ENCODE results near the gene ACTA2.
A peak's percentile ranks its signal among the peaks of the same experiment; 100 is the strongest.
"Not testable (repeated sequence)": the region's sequence is repeated elsewhere in the genome, so short reads cannot be mapped to it uniquely, and the experiment has no call there.

The ACTA2 gene

DNA sequence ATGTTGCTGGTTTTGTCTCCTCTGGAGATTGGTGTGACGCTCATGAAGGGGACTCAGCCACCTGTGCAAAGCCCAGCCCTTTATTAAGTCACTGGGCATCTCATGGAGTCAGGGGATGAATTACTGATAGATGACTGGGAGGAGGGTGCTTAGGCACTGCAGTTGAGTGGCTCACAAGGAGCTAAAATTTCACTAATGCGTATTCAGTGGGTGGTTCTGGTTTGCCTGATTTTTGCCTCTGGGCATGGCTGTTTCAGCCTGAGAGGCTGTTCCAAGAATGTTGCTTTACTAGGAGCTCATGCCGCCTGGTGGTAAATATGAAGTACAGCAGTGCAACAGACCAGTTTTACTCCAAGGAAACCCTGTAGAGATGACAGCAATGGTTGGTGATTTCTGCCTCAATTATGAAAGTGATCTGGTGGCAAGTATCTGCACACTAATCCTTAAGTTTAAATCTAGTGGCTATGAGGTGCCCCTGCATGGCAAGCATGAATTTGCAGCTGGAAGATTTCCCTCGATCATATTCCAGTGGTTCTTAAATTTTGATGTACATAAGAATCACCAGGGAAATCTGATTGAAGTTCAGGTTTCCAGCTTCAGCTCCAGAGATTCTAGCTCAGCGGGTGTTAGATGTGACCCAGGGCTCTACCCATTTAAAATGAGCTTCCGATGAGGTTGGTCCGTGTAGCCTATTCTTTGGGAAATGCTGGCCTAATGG is 19.9 kb downstream of the ACTA2 start:
- intact Hi-C loops (cut with micrococcal nuclease): loop anchor here (1.0 to 2.0 kb wide), 3 partner anchors 30 to 97 kb away; partner anchors contain the start of gene STAMBPL1
- no peak overlapping the region for H3K4me3 Mint-ChIP-seq
- peaks cover 39% of the 10 kb centered on the region for H3K36me3 Mint-ChIP-seq (ENCODE audit: low read depth)
- H3K27ac Mint-ChIP-seq: no peak overlapping the region
- peaks cover 18% of the 10 kb centered on the region for H3K4me1 Mint-ChIP-seq (ENCODE audit: low read depth)
- peaks cover 9% of the 10 kb centered on the region for H3K27me3 Mint-ChIP-seq
- H3K9me3 Mint-ChIP-seq: no peaks in the 10 kb centered on the region

- intact Hi-C loops (cut with micrococcal nuclease): loop anchor here (1.0 to 2.0 kb wide), 3 partner anchors 29 to 97 kb away; partner anchors contain the start of gene STAMBPL1
These were observed 20.5 kb downstream of the ACTA2 start for GRCh38 chr10:88932029-88932428.

DNA sequence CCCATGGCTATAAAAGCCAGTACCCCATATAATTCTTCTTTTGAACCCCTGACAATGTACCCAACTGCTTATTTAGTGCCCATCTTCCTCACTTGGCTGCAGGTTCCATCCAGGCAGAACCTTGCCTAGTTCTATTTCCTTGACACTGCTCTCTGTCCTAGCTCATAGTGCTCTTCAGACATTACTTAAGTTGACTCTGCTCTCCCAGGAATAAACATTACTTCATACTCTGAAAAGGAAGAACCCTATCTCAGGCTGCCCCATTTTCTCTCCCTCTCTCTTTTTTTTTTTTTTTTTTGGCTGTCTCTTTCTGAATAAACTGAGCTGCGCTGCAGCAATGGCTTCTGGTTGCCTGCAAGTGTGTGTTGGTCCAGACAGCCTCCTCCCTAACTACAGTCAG is 21.0 kb downstream of the ACTA2 start:
- H3K4me3 Mint-ChIP-seq: no peak overlapping the region
- H3K4me1 Mint-ChIP-seq (ENCODE audit: low read depth): peaks cover 22% of the 10 kb centered on the region
- H3K27ac Mint-ChIP-seq: peak overlapping the region; percentile 24
- peaks cover 34% of the 10 kb centered on the region for H3K36me3 Mint-ChIP-seq (ENCODE audit: low read depth)
- no peaks in the 10 kb centered on the region for H3K9me3 Mint-ChIP-seq
- intact Hi-C loops (cut with micrococcal nuclease): no loop called here
- H3K27me3 Mint-ChIP-seq: peaks cover 2% of the 10 kb centered on the region

More at GRCh38 chr10:88932029-88932428, 20.5 kb downstream of the ACTA2 start:
- peaks cover 18% of the 10 kb centered on the region for H3K4me1 Mint-ChIP-seq (ENCODE audit: low read depth)
- H3K27ac Mint-ChIP-seq: peak overlapping the region; percentile 24
- not testable (repeated sequence) for H3K27me3 Mint-ChIP-seq, H3K9me3 Mint-ChIP-seq, H3K4me3 Mint-ChIP-seq
- H3K36me3 Mint-ChIP-seq (ENCODE audit: low read depth): peaks cover 35% of the 10 kb centered on the region

GRCh38 chr10:88928254-88928653 is 24.3 kb downstream of the ACTA2 start:
- Mint-ChIP-seq H3K4me1 (ENCODE audit: low read depth) (peaks cover 30% of the 10 kb centered on the region), H3K27me3 (no peaks in the 10 kb centered on the region), H3K4me3 (no peak overlapping the region), H3K36me3 (ENCODE audit: low read depth) (peaks cover 43% of the 10 kb centered on the region), H3K27ac (no peak overlapping the region), H3K9me3 (peaks cover 13% of the 10 kb centered on the region)
- intact Hi-C loops (cut with micrococcal nuclease): no loop called here

- H3K9me3 Mint-ChIP-seq: peaks cover 13% of the 10 kb centered on the region
- H3K36me3 Mint-ChIP-seq (ENCODE audit: low read depth): peaks cover 43% of the 10 kb centered on the region
- no peak overlapping the region for H3K27ac Mint-ChIP-seq
- H3K27me3 Mint-ChIP-seq: no peaks in the 10 kb centered on the region
- H3K4me3 Mint-ChIP-seq: no peak overlapping the region
- H3K4me1 Mint-ChIP-seq (ENCODE audit: low read depth): peaks cover 30% of the 10 kb centered on the region
- intact Hi-C loops (cut with micrococcal nuclease): no loop called here
These were observed 25.2 kb downstream of the ACTA2 start for GRCh38 chr10:88927416-88927690.

- intact Hi-C loops (cut with micrococcal nuclease): no loop called here
- H3K4me3 Mint-ChIP-seq: no peak overlapping the region
- H3K36me3 Mint-ChIP-seq (ENCODE audit: low read depth): peaks cover 47% of the 10 kb centered on the region
- H3K9me3 Mint-ChIP-seq: peaks cover 13% of the 10 kb centered on the region
- peaks cover 29% of the 10 kb centered on the region for H3K4me1 Mint-ChIP-seq (ENCODE audit: low read depth)
- H3K27ac Mint-ChIP-seq: no peak overlapping the region
- no peaks in the 10 kb centered on the region for H3K27me3 Mint-ChIP-seq
These were observed 25.8 kb downstream of the ACTA2 start for GRCh38 chr10:88926566-88927415.

DNA sequence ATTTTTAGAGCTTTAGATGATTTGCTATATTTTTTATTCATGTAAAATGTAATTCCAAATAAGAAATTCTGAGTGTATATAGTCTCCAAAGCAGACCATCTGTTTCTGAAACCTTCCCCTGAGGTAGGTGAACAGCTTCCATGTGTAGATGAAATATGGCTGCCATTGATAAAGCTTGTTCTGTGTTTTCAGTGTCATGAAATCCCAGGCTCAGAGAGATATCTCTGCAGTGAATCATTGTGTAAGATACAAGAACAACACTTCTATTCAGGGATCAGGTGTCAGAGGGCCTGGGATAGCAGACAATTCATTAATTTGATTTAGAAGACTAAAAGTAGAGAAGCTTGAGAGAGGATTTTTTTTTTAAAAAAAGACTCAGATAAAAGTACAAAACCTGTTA is 29.1 kb downstream of the ACTA2 start:
- Mint-ChIP-seq H3K27me3 (no peaks in the 10 kb centered on the region), H3K4me3 (no peak overlapping the region), H3K27ac (no peak overlapping the region), H3K36me3 (ENCODE audit: low read depth) (peaks cover 56% of the 10 kb centered on the region), H3K9me3 (peaks cover 13% of the 10 kb centered on the region), H3K4me1 (ENCODE audit: low read depth) (peaks cover 23% of the 10 kb centered on the region)
- intact Hi-C loops (cut with micrococcal nuclease): no loop called here

- H3K27me3 Mint-ChIP-seq: no peaks in the 10 kb centered on the region
- no peak overlapping the region for H3K4me3 Mint-ChIP-seq
- H3K9me3 Mint-ChIP-seq: peaks cover 13% of the 10 kb centered on the region
- no peak overlapping the region for H3K27ac Mint-ChIP-seq
- peaks cover 46% of the 10 kb centered on the region for H3K36me3 Mint-ChIP-seq (ENCODE audit: low read depth)
- intact Hi-C loops (cut with micrococcal nuclease): no loop called here
- peaks cover 23% of the 10 kb centered on the region for H3K4me1 Mint-ChIP-seq (ENCODE audit: low read depth)
These were observed 30.5 kb downstream of the ACTA2 start for GRCh38 chr10:88922041-88922440.

- H3K4me3 Mint-ChIP-seq: no peak overlapping the region
- peaks cover 13% of the 10 kb centered on the region for H3K9me3 Mint-ChIP-seq
- no peaks in the 10 kb centered on the region for H3K27me3 Mint-ChIP-seq
- no peak overlapping the region for H3K27ac Mint-ChIP-seq
- peaks cover 43% of the 10 kb centered on the region for H3K36me3 Mint-ChIP-seq (ENCODE audit: low read depth)
- intact Hi-C loops (cut with micrococcal nuclease): no loop called here
- H3K4me1 Mint-ChIP-seq (ENCODE audit: low read depth): peaks cover 15% of the 10 kb centered on the region
These were observed 31.5 kb downstream of the ACTA2 start for GRCh38 chr10:88920986-88921593.

GRCh38 chr10:88920198-88920597 is 32.4 kb downstream of the ACTA2 start:
- H3K27ac Mint-ChIP-seq: no peak overlapping the region
- peaks cover 19% of the 10 kb centered on the region for H3K4me1 Mint-ChIP-seq (ENCODE audit: low read depth)
- intact Hi-C loops (cut with micrococcal nuclease): no loop called here
- no peaks in the 10 kb centered on the region for H3K27me3 Mint-ChIP-seq
- peaks cover 50% of the 10 kb centered on the region for H3K36me3 Mint-ChIP-seq (ENCODE audit: low read depth)
- no peak overlapping the region for H3K4me3 Mint-ChIP-seq
- peaks cover 13% of the 10 kb centered on the region for H3K9me3 Mint-ChIP-seq

DNA sequence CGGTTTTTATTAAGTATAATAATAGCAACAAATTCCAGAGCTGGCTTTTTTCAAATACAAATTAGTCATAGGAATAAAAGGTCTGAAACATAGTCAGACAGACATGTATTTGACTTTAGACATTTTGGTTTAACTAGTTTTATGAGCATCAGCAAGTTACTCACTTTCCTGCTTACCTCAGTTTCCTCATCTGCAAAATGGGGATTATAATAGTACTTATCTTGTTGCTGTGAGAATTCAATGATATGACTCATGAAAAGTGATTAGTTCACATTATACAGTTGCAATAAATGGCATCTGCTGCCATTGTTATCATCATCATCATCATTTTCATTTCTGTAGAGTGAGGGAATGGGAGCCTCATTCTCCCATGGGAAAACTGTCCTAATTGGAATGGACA is 33.5 kb downstream of the ACTA2 start:
- intact Hi-C loops (cut with micrococcal nuclease): no loop called here
- H3K4me1 Mint-ChIP-seq (ENCODE audit: low read depth): peaks cover 10% of the 10 kb centered on the region
- H3K4me3 Mint-ChIP-seq: no peak overlapping the region
- peaks cover 6% of the 10 kb centered on the region for H3K9me3 Mint-ChIP-seq
- no peak overlapping the region for H3K27ac Mint-ChIP-seq
- H3K36me3 Mint-ChIP-seq (ENCODE audit: low read depth): peaks cover 41% of the 10 kb centered on the region
- no peaks in the 10 kb centered on the region for H3K27me3 Mint-ChIP-seq

DNA sequence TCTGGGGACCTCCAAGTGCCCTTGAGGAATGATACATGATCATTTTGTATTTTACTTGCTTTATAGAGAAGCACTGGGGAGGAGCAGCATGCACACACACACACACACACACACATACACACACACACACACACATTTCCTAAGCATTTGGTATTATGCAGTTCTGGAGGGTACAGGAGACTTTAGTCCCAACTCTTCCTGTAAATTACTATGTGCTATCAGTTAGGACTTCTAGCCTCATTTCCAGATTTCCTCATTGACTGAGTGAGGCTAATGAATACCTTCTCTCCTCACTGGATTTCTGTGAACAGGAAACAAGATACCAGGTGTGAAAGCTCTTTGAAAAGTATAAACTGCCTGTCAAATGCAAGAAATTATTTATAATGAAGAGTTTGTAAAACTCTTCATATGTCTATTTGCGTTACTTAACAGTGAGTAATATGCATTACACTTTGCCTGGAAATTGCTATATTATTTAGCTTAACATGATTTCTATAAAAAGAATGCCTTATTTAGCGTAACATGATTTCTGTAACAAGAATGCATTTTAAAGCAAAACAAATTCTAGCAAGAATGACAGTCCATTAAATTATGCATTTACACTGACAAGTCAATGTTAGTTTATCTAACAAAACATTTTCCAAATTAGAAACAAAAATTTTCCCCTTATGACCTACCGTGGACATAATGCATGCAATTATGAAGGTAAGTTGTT is 34.2 kb downstream of the ACTA2 start:
- Mint-ChIP-seq H3K9me3 (no peaks in the 10 kb centered on the region), H3K4me3 (no peak overlapping the region), H3K27ac (no peak overlapping the region), H3K36me3 (ENCODE audit: low read depth) (peaks cover 34% of the 10 kb centered on the region), H3K4me1 (ENCODE audit: low read depth) (peaks cover 9% of the 10 kb centered on the region), H3K27me3 (no peaks in the 10 kb centered on the region)
- intact Hi-C loops (cut with micrococcal nuclease): no loop called here

- H3K9me3 Mint-ChIP-seq: no peaks in the 10 kb centered on the region
- H3K4me3 Mint-ChIP-seq: no peak overlapping the region
- H3K36me3 Mint-ChIP-seq (ENCODE audit: low read depth): peaks cover 35% of the 10 kb centered on the region
- intact Hi-C loops (cut with micrococcal nuclease): no loop called here
- peaks cover 9% of the 10 kb centered on the region for H3K4me1 Mint-ChIP-seq (ENCODE audit: low read depth)
- no peaks in the 10 kb centered on the region for H3K27me3 Mint-ChIP-seq
- no peak overlapping the region for H3K27ac Mint-ChIP-seq
These were observed 35.6 kb downstream of the ACTA2 start for GRCh38 chr10:88916986-88917385.

DNA sequence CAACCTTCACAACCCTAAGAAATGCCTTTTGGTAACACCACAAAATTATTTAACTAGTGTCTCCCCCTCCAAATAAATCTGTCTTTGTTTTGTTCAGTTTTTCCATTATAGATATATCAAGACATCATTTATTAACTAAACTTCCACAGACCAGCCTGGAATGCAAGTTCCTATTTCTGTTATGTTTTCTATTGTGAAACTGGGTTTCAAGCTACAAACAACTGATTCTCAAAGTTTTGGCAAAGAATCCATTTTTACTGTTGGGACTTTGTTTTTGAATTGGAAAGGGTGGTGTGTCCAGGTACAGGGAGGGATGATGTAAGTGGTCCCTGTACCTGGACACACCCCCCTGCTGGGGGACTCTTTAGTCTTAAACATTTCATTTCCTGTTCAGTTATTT is 36.3 kb downstream of the ACTA2 start:
- intact Hi-C loops (cut with micrococcal nuclease): no loop called here
- H3K4me1 Mint-ChIP-seq (ENCODE audit: low read depth): peaks cover 9% of the 10 kb centered on the region
- no peak overlapping the region for H3K27ac Mint-ChIP-seq
- peaks cover 37% of the 10 kb centered on the region for H3K36me3 Mint-ChIP-seq (ENCODE audit: low read depth)
- H3K4me3 Mint-ChIP-seq: no peak overlapping the region
- H3K9me3 Mint-ChIP-seq: no peaks in the 10 kb centered on the region
- H3K27me3 Mint-ChIP-seq: no peaks in the 10 kb centered on the region
